Right lobe of liver (tissue), 4 donors: ENCODE results near the gene PLCB4.

ENCODE experiments used
- CTCF ChIP-seq, 4 donors: fragments of 200-600 bp in 3 of 4; fragments of 450-650 bp in 1 of 4; IDR thresholded peaks; one replicate each; pipeline versions ENCODE4 v1.5.1 to v1.8.0; 2016 to 2022; ENCODE audit warnings: antibody characterized with exemption in 4 of 4, mild to moderate bottlenecking in 2 of 4
- POLR2A ChIP-seq: fragments of 450-650 bp; IDR thresholded peaks from one replicate; pipeline ENCODE4 v1.6.1; 2017; ENCODE audit warnings: antibody characterized with exemption, mild to moderate bottlenecking
- donor health status: DM: no; HTN: no; CAD: no.
- donor health status: DM: no; HTN: no; CAD: no.
- donor health status: DM: no; HTN: yes; CAD: no.

DNA sequence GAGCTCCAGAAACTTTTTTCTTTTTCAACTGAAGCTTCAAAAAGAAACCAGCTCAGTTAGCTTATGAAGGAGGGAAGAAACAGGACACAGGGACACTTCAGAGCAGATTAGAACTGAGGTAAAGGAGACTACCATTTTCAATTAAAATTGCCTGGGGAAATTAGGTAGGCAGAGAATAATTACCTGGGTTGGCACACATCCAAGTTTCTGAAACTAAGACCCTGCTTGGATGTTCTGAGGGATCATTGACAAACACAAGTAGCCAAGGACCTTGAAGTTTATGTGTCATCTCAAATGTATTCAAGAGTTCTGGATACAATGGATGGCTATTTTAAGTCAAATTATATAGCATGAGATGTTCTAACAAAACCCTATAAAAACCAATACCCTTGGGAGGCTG lies 137.6 kb downstream of the PLCB4 start:
- TF ChIP-seq POLR2A (no peak), CTCF (IDR thresholded peaks at IDR 0.05) (no peak)
